ENCODE data around the gene EPHA5. TPM values are rescaled to one million over a fixed set of nuclear protein-coding genes. Genes with fewer than 3 reads are reported as not detected.

Gene EPHA5
- total RNA-seq, 1 experiment from 2014 or later, result 0.28 TPM

GRCh38 chr4:65597697-65598096 is 72.6 kb downstream of the EPHA5 start:
- CTCF ChIA-PET, result interaction anchor here (0.6 kb wide), 1 partner anchor 615 kb away, joined by 3 read pairs; no protein-coding TSS in a partner anchor
- intact Hi-C loops (cut with micrococcal nuclease), result no loop called here
- no peak overlapping the region for H3K4me3 Mint-ChIP-seq (ENCODE audit: unreplicated experiment)
- H3K27ac Mint-ChIP-seq (ENCODE audit: low read depth, unreplicated experiment), result no peak overlapping the region
- TF ChIP-seq CTCF (IDR thresholded peaks at IDR 0.05; ENCODE audit: unreplicated experiment), result no peak
- H3K4me1 Mint-ChIP-seq (ENCODE audit: insufficient read depth, unreplicated experiment), result peaks cover 4% of the 10 kb centered on the region
- H3K27me3 Mint-ChIP-seq (ENCODE audit: insufficient read depth, unreplicated experiment), result no peaks in the 10 kb centered on the region
- DNase-seq (ENCODE audit: unreplicated experiment), result no peak
- BruUV-seq (replicated peaks), result no TSS peak
- H3K36me3 Mint-ChIP-seq (ENCODE audit: insufficient read depth, unreplicated experiment), result no peaks in the 10 kb centered on the region
- POLR2A ChIA-PET, result no interaction called here
- no peaks in the 10 kb centered on the region for H3K9me3 Mint-ChIP-seq (ENCODE audit: unreplicated experiment)

GRCh38 chr4:65592089-65592488 is 78.2 kb downstream of the EPHA5 start:
- Mint-ChIP-seq H3K4me1 (ENCODE audit: insufficient read depth, unreplicated experiment) (no peaks in the 10 kb centered on the region), H3K27me3 (ENCODE audit: insufficient read depth, unreplicated experiment) (no peaks in the 10 kb centered on the region), H3K36me3 (ENCODE audit: insufficient read depth, unreplicated experiment) (no peaks in the 10 kb centered on the region), H3K27ac (ENCODE audit: low read depth, unreplicated experiment) (no peak overlapping the region), H3K9me3 (ENCODE audit: unreplicated experiment) (no peaks in the 10 kb centered on the region), H3K4me3 (ENCODE audit: unreplicated experiment) (no peak overlapping the region)
- TF ChIP-seq CTCF (IDR thresholded peaks at IDR 0.05; ENCODE audit: unreplicated experiment), result no peak
- no peak for DNase-seq (ENCODE audit: unreplicated experiment)
- ChIA-PET POLR2A (interaction anchor here (1.0 kb wide), 1 partner anchor 10 kb away, joined by 3 read pairs; no protein-coding TSS in a partner anchor), CTCF (no interaction called here)
- BruUV-seq (replicated peaks), result no TSS peak
- intact Hi-C loops (cut with micrococcal nuclease), result no loop called here

- ChIA-PET CTCF (interaction anchor here (0.5 kb wide), 1 partner anchor 1781 kb away, joined by 3 read pairs; no protein-coding TSS in a partner anchor), POLR2A (no interaction called here)
- DNase-seq (ENCODE audit: unreplicated experiment), result no peak
- H3K4me3 Mint-ChIP-seq (ENCODE audit: unreplicated experiment), result no peak overlapping the region
- H3K9me3 Mint-ChIP-seq (ENCODE audit: unreplicated experiment), result no peaks in the 10 kb centered on the region
- intact Hi-C loops (cut with micrococcal nuclease), result loop anchor here (10.0 kb wide), 1 partner anchor 275 kb away; no protein-coding TSS in a partner anchor
- no peaks in the 10 kb centered on the region for H3K36me3 Mint-ChIP-seq (ENCODE audit: insufficient read depth, unreplicated experiment)
- H3K4me1 Mint-ChIP-seq (ENCODE audit: insufficient read depth, unreplicated experiment), result no peaks in the 10 kb centered on the region
- TF ChIP-seq CTCF (IDR thresholded peaks at IDR 0.05; ENCODE audit: unreplicated experiment), result no peak
- no TSS peak for BruUV-seq (replicated peaks)
- no peak overlapping the region for H3K27ac Mint-ChIP-seq (ENCODE audit: low read depth, unreplicated experiment)
- no peaks in the 10 kb centered on the region for H3K27me3 Mint-ChIP-seq (ENCODE audit: insufficient read depth, unreplicated experiment)
Measured at GRCh38 chr4:65589921-65590320, 80.4 kb downstream of the EPHA5 start.

GRCh38 chr4:65589331-65589730 is 81.0 kb downstream of the EPHA5 start:
- Mint-ChIP-seq H3K27me3 (ENCODE audit: insufficient read depth, unreplicated experiment) (no peaks in the 10 kb centered on the region), H3K4me3 (ENCODE audit: unreplicated experiment) (no peak overlapping the region), H3K36me3 (ENCODE audit: insufficient read depth, unreplicated experiment) (no peaks in the 10 kb centered on the region), H3K4me1 (ENCODE audit: insufficient read depth, unreplicated experiment) (no peaks in the 10 kb centered on the region), H3K9me3 (ENCODE audit: unreplicated experiment) (no peaks in the 10 kb centered on the region), H3K27ac (ENCODE audit: low read depth, unreplicated experiment) (no peak overlapping the region)
- no TSS peak for BruUV-seq (replicated peaks)
- CTCF ChIA-PET, result interaction anchor here (0.5 kb wide), 1 partner anchor 1732 kb away, joined by 4 read pairs; no protein-coding TSS in a partner anchor
- POLR2A ChIA-PET, result no interaction called here
- intact Hi-C loops (cut with micrococcal nuclease), result loop anchor here (10.0 kb wide), 1 partner anchor 275 kb away; no protein-coding TSS in a partner anchor
- no peak for TF ChIP-seq CTCF (IDR thresholded peaks at IDR 0.05; ENCODE audit: unreplicated experiment)
- no peak for DNase-seq (ENCODE audit: unreplicated experiment)
